NCI-H524 treated with DMSO at 0.1 percent for 48 hours (cell line): ENCODE data around the gene KCNK13.
A peak's percentile ranks its signal among the peaks of the same experiment; 100 is the strongest.
"Not testable (repeated sequence)": the region's sequence is repeated elsewhere in the genome, so short reads cannot be mapped to it uniquely, and the experiment has no call there.

Experiments
- DNase-seq: peaks from one replicate; lab custom pipeline; 2025; lab: John Stamatoyannopoulos, UW

The KCNK13 gene

DNA sequence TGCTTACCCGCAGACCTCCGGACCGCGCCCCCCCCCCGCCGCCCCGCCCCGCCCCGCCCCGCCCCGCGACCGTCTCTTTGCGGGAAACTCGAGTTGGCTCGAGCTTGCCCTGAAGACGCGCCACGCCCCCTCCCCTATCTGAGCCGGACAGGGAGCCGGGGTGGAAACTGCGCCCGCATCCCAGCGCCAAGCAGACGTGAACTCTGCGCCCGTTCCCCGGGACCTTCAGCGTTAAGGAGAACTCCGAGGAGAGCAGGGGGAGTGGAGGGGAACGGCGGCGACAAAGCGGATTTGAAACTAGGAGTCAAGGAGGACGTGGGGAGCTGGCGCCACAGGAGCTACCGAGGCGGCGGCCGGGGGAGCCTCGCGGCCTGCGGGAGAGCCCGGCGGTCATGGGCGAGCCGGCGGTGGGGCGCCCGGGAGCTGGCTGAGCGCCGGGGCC is at the start of gene KCNK13:
TSS of gene KCNK13 (plus strand) at position 310 of the 442 bp plus-strand sequence. CDS start 212 bp downstream, outside the sequence.
- no peak for DNase-seq

DNA sequence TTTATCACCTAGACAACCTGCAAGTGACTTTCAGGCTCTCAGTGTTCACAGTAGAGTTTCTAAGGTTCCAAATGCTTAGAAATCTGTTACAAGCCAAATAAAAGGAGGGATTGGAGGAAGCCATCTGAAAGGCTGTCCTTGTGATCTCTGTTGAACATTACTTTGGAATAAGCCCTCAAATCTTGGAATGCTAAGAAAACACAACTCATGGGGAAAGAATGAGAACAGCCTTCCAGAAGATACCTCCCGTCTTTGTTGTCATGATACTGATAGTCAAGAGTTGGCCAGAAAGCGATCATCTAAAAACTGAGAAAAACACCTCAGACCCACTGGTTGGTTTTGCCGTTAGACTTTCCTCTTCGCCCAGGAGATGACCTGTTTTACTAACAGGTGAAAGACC is 44.4 kb upstream of the KCNK13 start:
- no peak for DNase-seq

DNA sequence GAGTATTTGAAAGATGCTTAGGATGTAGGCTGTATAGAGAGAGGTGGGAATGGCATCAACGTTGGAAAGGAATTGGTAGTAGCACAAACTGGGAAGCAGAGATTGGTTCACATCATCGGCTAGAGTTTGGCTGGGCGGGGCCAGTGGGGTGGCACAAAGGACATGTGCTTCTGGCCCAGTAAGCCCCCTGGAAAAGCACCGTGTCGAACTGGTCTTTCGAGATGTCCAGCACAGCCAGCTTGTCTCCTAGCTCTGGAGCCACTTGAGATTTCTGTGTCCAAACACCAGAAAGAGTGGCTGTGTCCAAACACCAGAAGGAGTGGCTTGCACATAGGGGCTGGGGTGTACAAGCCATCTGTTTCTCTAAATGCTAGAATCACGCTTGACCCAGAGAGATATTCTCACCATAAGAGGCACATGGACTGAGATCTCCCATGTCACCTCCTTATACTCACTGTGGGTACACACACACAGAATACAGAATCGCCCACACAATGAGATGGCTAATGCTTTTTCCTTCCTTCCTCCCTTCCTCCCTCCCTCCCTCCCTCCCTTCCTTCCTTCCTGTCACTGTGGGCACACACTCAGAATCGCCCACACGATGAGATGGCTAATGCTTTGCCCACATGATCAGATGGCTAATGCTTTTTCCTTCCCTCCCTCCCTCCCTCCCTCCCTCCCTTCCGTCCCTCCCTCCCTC is 41.8 kb upstream of the KCNK13 start:
- DNase-seq, result no peak

DNA sequence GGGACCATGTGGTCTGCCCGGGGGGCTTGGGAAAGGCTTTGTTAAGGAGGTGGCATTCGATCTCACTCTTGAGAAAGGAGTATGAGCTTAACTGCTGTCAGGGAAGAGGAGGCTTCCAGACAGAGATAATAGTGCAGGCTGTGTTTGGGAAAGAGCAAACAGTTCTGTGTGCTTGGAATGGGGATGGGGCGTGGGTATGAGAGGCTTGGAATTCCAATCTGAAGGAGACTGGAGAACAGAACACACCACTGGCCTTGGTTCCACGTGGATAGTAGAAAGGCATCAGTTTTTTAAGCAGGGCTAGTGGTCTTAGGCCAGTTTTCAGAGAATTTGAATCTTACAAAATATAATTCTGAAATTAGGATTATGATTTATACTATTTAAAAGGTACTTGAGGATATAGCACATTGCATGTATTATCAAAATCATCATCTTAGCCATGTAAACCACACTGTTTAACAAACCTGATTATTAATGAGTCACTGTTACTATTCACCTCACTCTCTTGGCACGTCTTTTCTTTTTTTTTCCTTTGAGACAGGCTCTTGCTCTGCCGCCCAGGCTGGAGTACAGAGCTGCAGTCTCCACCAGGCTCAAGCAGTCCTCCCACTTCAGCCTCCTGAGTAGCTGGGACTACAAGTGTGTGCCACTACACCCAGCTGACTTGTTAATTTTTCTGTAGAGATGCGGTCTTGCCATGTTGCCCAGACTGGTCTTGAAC is 38.5 kb upstream of the KCNK13 start:
- no peak for DNase-seq

DNA sequence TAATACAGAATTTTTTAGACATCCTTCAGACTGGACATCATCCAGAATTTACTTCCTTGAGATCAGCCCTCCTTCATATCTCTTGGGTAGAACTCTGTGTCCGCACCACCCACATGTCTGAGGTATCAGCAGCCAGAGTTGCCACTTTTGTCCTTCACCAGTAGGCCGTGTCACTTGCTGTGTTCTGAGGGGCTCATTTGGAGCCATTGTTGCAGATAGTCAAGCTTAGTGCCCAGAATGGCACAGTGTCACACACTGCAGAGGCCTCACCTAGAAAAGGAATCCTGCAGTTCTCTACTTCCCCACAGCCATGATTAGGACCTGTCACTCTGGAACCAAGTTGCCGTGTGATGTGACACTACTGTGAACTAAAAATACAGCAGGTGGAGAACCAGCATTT is 36.9 kb upstream of the KCNK13 start:
- DNase-seq, result no peak

DNA sequence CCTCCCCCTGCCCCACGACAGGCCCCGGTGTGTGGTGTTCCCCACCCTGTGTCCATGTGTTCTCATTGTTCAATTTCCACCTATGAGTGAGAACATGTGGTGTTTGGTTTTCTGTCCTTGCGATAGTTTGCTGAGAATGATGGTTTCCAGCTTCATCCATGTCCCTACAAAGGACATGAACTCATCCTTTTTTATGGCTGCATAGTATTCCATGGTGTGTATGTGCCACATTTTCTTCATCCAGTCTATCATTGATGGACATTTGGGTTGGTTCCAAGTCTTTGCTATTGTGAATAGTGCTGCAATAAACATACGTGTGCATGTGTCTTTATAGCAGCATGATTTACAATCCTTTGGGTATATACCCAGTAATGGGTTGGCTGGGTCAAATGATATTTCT is 35.2 kb upstream of the KCNK13 start:
- not testable (repeated sequence) for DNase-seq

DNA sequence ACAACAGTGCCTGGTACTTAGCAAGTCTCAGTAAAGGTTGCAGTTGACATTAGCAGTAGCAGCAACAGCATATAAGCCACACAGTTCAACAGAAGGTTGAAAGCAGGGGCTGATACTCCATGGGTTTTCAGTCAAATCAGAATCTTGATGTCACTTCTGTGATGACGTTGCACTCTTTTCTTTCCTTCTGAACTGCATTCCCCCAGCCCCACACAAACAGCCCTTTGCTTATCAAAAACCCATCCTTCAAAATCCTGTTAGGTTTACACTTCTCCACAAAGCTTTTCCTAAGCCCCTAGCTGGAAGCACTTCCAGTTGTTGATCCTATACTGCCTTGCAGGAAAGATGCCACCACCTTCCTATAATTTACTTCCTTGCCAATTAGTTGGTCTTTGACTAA is 34.0 kb upstream of the KCNK13 start:
- DNase-seq, result no peak

DNA sequence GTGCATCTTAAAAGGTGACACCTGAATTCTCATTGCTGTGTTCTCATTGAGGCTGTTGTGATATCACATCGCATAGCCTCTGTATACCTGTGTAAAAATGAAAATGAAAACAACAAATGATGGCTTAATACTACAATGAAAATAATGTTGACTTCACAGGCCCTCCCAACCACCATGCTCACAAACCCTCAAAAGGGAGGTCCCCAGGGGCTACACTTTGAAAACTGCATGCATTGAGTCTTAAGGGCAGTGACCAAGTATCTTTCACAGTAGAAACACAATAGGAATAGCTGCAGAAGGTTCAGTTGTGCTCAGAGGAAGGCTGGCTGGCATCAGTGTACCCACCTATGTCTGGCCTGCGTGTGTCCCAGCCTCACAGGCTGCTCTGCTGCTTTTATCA is 27.6 kb upstream of the KCNK13 start:
- DNase-seq, result no peak

DNA sequence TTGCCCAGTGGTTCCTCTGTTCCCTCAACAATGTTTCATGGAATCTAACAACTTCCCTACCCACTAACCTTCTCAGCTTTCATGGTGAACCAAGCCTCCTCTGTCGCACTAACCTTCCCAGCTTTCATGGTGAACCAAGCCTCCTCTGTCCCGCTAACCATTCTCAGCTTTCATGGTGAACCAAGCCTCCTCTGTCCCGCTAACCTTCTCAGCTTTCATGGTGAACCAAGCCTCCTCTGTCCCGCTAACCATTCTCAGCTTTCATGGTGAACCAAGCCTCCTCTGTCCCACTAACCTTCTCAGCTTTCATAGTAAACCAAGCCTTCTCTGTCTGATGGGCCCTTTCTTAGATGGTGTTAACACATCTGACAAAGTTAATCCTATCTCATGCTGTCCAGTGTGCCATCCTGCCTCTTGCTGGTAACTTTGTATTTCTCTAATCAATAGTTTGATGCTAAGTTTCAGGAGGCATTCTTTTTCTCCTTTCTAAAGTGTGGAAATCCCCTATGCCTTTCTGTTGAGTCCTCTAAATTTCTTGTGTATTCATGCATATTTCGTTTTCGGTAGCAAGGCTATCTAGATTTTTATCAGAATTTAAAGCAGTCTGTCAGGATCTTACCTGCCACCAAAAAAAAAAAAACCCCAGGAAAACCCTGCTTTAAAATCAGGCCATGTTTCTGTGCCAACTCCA is 26.8 kb upstream of the KCNK13 start:
- DNase-seq, result no peak

DNA sequence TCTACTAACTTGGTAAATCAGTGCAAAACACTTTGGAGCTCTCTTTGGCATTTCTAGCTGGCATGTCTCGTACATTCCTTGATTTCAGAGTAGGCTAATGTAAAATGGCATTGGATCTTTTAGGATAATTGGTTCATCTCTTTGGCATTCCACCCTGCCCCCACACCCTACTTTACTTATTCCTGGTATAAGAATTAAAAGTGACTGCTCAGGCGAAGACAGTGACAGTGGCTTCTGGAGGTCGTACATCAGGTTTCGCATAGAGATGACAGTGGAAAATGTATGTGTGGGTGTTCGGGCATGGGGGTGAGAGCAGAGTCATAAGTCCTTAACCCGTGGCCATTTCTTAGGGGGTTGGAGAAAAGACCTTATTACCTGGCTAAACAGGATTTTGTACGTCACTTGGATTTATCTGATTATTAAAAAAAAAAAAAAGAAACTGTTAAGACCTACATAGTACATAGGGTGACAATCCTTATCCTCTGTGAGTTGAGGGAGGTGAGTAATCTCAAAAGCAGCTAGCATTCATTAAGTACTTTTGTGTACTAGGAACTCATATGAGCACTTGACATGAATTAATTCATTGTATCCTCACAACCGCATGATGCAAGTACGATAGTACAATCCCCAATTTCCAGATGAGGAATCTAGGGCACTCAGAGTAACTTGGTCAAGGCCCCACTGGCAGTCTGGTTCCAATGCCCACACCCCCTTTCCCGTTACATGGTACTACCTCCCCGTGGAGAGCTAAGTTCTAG is 22.4 kb upstream of the KCNK13 start:
- DNase-seq, result no peak

DNA sequence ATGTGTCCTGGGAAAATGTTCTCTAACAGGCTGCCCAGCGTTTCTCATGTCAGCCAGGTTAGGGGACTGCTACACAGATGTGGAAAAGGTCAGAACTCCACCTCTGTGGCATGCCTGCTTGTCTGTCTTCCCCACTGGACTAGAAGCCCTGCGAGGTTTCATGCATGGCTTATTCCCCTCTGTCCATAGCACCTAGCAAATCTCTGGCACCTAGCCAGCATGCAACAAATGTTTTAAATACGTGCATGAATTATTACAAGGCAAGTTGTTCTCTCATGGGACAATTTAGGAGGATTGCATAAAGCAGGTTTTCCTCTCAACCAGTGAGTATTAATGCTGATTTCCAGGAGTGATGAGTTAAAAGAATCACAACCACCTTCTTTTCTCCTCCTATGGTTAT is 21.4 kb upstream of the KCNK13 start:
- no peak for DNase-seq

DNA sequence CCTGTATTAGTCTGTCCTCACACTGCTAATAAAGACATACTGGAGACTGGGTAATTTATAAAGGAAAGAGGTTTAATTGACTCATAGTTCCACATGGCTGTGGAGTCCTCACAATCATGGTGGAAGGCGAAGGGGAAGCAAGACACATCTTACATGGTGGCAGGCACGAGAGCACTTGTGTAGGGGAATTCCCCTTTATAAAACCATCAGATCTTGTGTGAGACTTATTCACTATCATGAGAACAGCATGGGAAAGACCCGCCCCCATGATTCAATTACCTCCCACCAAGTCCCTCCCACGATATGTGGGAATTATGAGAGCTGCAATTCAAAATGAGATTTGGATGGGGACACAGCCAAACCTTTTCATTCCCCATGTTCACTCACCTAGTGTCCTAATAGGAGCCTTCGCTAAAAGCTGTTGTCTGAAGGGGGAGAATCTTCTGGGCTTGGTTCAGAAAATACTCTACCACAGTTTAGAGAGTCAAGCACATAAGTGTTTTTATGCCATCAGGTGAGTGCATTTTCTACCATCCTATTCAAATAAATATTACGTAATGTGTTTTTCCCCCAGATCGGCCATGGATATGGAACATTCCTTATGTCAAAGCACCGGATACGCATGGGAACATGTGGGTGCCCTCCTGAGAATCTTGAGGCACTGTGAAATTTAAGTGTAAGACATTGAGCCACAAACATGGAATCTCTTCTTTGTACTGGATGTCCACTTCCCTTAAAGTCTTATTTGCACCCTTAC is 19.1 kb upstream of the KCNK13 start:
- no peak for DNase-seq

DNA sequence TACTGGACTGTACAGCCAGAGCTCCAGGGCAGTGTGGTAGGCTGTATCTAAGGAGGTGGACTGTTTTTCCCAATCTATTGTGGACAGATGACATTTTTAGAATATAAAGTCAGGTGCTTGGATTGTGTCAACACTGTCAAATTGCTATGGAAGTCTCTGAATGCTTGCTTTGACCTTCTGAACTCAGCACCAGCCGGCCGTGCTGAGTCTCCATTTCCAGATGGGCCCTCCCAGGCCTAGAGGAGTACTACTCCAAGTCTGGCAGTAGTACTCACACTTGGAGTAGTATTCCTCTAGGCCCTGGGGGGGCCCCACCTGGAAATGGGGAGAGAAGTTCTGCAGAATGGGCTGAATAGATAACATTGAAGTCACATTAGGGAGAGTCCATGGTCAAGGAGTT is 16.2 kb upstream of the KCNK13 start:
- DNase-seq, result no peak

DNA sequence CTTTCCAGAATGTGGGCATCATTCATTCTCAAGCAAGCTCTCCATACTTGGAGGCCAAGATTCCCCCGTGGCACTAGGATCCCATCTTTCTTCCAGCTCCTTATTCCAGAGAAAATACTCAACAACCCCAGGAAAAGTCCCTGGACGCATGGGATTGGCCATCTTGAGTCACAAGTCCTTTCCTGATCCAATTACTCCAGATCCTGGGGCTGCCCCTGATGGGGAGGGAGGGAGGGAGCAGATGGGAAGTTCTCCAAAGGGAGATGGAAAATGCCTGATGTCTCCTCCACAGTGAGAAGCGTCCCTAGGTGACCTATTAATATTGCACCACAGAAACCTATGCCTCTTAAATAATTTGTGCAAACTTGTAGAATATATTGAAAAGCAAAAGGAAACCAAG is 12.4 kb upstream of the KCNK13 start:
- peak; percentile 28 for DNase-seq

DNA sequence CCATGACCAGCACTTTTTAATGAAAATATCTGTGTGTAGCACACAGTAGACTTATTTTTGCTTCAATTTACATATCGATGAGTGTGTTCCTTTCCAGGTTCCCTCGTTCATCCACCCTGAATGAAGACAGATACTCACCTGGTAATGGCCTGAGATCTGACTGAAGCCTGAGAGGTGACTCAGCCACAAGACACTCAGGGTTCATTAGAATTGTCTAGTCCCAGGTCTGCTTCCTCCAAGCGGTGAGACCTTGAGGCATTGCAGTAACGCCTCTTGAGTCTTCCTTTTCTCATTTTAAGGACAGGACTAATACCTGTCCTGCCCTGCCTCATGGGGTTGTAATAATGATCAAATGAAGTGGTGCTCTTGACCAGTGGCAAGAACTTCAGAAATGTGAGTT is 11.5 kb upstream of the KCNK13 start:
- DNase-seq, result no peak

DNA sequence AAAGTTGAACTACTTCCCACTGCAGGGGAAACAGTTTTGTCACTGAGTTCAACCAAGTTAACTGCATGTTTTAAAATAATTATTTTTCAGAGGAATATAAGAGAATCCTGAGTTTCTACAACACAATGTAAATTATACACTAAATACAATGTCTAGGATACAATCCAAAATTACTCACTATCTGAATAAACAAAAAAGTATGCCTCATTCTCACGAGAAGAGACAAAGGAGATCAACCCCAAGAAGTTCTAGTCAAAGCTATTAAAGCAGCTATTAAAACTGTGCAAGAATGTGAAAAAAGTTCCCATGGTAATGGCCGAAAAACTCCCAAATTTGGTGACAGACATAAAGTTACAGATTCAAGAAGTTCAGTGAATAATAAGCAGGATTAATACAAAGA is 8.8 kb upstream of the KCNK13 start:
- no peak for DNase-seq

DNA sequence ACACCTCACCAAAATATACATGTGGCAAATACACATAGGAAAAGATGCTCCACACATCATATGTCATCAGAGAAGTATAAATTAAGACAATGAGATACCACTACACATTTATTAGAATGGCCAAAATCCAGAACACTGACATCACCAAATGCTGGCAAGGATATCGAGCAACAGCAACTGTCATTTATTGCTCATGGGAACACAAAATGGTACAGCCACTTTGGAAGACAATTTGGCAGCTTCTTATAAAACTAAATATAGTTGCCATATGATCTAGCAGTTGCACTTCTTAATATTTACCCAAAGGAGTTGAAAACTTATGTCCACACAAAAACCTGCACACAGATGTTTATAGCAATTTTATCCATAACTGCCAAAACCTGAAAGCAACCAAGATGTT is 7.0 kb upstream of the KCNK13 start:
- DNase-seq, result no peak

DNA sequence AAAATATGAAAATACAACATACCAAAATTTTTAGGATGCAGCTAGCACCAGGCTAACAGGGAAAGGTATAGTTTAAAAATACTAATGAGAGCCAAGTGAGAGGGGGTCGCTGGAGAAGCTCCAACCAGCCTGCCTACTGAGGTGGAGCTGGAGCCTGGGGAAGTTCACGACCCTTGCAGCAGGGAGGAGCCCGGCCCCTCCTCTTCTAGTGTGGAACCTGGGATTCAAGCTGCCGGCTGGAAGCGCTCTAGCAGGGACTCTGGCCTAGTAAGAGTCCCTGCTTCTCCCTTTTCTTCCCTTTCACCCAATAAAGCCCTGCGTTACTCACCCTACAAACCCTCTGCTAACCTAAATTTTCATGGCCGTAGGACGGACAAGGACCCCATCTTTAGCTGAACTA is 5.0 kb upstream of the KCNK13 start:
- DNase-seq, result no peak

DNA sequence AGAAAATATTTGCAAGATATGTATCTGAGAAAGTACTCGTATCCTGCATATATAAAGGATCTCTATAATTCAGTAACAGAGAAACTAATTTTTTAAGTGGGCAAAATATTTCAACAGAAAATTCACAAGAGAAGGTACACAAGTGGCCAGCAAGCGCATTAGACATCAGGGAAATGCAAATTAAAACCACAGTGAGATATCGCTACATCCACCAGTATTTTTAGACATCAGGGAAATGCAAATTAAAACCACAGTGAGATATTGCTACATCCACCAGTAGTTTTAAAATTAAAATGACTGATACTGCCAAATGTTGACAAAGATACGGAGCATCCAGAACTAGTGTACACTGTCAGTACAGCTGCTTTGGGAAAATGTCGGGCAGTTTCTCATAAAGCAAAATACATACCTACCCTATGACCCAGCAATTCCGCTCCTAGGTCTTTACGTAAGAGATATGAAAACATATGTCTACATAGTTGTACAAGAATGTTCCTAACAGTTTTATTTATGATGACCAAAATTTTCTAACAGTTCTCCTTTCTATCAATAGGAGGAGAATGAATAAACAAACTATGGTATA is 2.8 kb upstream of the KCNK13 start:
- DNase-seq, result no peak

DNA sequence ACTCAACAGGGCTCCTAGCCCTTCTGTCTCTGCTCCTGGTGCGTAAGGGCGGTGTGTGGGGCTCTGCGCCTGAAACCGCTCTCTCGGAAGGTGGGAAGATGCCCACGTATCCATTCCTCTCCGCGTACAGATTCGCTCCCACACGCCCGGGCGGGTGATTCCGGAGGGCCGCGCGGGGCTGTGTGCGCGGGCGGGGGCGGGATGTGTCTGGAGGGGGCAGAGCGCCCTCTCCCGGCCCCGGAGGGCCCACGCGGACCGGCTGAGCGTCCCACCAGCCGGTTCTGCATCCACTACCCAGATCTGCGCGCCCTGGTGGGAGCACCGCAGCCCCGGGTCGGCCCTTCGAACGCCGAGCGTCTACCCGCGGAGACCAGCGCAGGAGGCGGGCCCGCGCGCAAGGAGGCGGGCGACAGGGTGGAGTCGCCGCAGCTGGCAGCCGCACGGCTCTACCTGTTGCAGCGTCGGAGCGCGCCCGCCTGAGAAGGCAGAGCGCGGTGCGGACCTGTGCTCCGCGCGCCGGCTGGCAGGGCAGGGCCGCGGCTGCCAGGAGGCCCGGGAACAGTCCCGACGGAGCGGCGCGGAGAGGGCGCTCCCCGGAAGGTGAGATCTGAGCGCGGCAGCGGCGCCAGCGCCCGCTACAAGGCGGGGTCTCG is 1.4 kb upstream of the KCNK13 start:
- DNase-seq, result peak; percentile 52
